HepG2 (cell line): ENCODE results near the gene SLC35F6. TPM values are rescaled to one million over a fixed set of nuclear protein-coding genes. Genes with fewer than 3 reads are reported as not detected.

ENCODE experiments used
- BRF2 ChIP-seq: sonication (generic); formaldehyde crosslinking; IDR thresholded peaks from 2 replicates; pipeline ENCODE4 v1.8.1; 2022; ENCODE audit warnings: mild to moderate bottlenecking, missing genetic modification reagents
- DPF2 ChIP-seq: sonication (generic); formaldehyde crosslinking; IDR thresholded peaks from 2 replicates; pipeline ENCODE4 v1.4.0; 2020; ENCODE audit warnings: mild to moderate bottlenecking, low read depth, missing genetic modification reagents, borderline replicate concordance
- EZH2 ChIP-seq: conservative IDR thresholded peaks from 2 replicates; pipeline ENCODE4 v1.6.1; 2012; ENCODE audit warnings: mild to moderate bottlenecking, low read depth, low read length, moderate library complexity
- FOSL2 ChIP-seq: sonication (generic); formaldehyde crosslinking; IDR thresholded peaks from 2 replicates; pipeline ENCODE4 v1.4.0; 2020; ENCODE audit warnings: missing genetic modification reagents
- GATAD2A ChIP-seq: IDR thresholded peaks from 2 replicates; pipeline ENCODE4 v1.6.1; 2016
- HNRNPUL1 ChIP-seq: fragments of 200-400 bp; formaldehyde crosslinking; IDR thresholded peaks from 2 replicates; pipeline ENCODE4 v1.6.1; 2017; ENCODE audit warnings: low read depth, mild to moderate bottlenecking, low read length, moderate library complexity
- ISX ChIP-seq: sonication (generic); formaldehyde crosslinking; conservative IDR thresholded peaks from 2 replicates; pipeline ENCODE4 v1.5.0; 2020; ENCODE audit warnings: missing genetic modification reagents
- KAT2B ChIP-seq: fragments of 150-350 bp; IDR thresholded peaks from 2 replicates; pipeline ENCODE4 v1.6.1; 2014; ENCODE audit warnings: low read depth, low read length, borderline replicate concordance
- KLF12 ChIP-seq: sonication (generic); formaldehyde crosslinking; IDR thresholded peaks from 2 replicates; pipeline ENCODE4 v1.4.0; 2020; ENCODE audit warnings: missing genetic modification reagents, borderline replicate concordance
- MZF1 ChIP-seq: sonication (generic); formaldehyde crosslinking; IDR thresholded peaks from 2 replicates; pipeline ENCODE4 v1.8.1; 2023; ENCODE audit warnings: mild to moderate bottlenecking, missing genetic modification reagents, borderline replicate concordance
- RFX5 ChIP-seq: IDR thresholded peaks from 2 replicates; pipeline ENCODE4 v1.6.1; 2011; ENCODE audit warnings: low read depth, low read length, improper control_type of control experiment
- TAF1 ChIP-seq: sonication (generic); formaldehyde crosslinking; IDR thresholded peaks from 2 replicates; pipeline ENCODE4 v1.4.0; 2020; ENCODE audit warnings: missing genetic modification reagents
- ZFP36L1 ChIP-seq: sonication (generic); formaldehyde crosslinking; IDR thresholded peaks from 2 replicates; pipeline ENCODE4 v1.8.0; 2022; ENCODE audit warnings: mild to moderate bottlenecking, missing genetic modification reagents, moderate library complexity
- ZNF879 ChIP-seq: sonication (generic); formaldehyde crosslinking; IDR thresholded peaks from 2 replicates; pipeline ENCODE4 v1.8.1; 2023; ENCODE audit warnings: missing genetic modification reagents
- polyA plus RNA-seq, 8 experiments: library from polyadenylated mRNA; depleted of rRNA in 3 of 8; stranded (reverse) in 7 of 8; unstranded in 1 of 8; fragments of >200 nt; fragmentation: Illumina TruSeq in 4 of 8; extraction: Trizol in 4 of 8; gene quantifications; 2 replicates each; pipeline versions ENCODE4 v1.2.1 to v1.2.3, GENCODE V29; 2011 to 2016; ENCODE audit warnings: low read depth in 4 of 8, missing spikeins in 1 of 8, mixed read lengths in 1 of 8; ENCODE audit not compliant: insufficient read depth in 1 of 8
- total RNA-seq, 5 experiments: library from RNA; depleted of rRNA; stranded (reverse); fragments of >200 nt; fragmentation: Illumina TruSeq; extraction: Trizol; gene quantifications; 2 replicates each; pipeline ENCODE4 v1.2.3, GENCODE V29; 2016; ENCODE audit warnings: low read depth in 1 of 5
- TF ChIP-seq, protein P1 (sequence below), 2 experiments: sonication (generic) in 1 of 2; formaldehyde crosslinking in 1 of 2; IDR thresholded peaks; 2 replicates each; pipeline versions ENCODE4 v1.4.0 to v1.6.1; 2018 to 2020; ENCODE audit warnings: missing genetic modification reagents in 2 of 2, borderline replicate concordance in 1 of 2, low read depth in 1 of 2, mild to moderate bottlenecking in 1 of 2, missing biosample characterization in 1 of 2
- TF ChIP-seq, protein P2 (sequence below): sonication (generic); formaldehyde crosslinking; conservative IDR thresholded peaks from 2 replicates; pipeline ENCODE4 v1.8.1; 2023; ENCODE audit warnings: missing genetic modification reagents
- TF ChIP-seq, protein P3 (sequence below): IDR thresholded peaks from 2 replicates; pipeline ENCODE4 v1.6.1; 2016; ENCODE audit warnings: missing biosample characterization, missing genetic modification reagents, low read depth
- TF ChIP-seq, protein P4 (sequence below): sonication (generic); formaldehyde crosslinking; IDR thresholded peaks from 2 replicates; pipeline ENCODE4 v1.4.0; 2020; ENCODE audit warnings: missing genetic modification reagents, borderline replicate concordance

The SLC35F6 gene
- total and polyA plus RNA-seq, 2 of the 13 experiments (the other 11 are each of a cell fraction or from before 2014, with no cell fraction given): 15.2 to 21.2 TPM

DNA sequence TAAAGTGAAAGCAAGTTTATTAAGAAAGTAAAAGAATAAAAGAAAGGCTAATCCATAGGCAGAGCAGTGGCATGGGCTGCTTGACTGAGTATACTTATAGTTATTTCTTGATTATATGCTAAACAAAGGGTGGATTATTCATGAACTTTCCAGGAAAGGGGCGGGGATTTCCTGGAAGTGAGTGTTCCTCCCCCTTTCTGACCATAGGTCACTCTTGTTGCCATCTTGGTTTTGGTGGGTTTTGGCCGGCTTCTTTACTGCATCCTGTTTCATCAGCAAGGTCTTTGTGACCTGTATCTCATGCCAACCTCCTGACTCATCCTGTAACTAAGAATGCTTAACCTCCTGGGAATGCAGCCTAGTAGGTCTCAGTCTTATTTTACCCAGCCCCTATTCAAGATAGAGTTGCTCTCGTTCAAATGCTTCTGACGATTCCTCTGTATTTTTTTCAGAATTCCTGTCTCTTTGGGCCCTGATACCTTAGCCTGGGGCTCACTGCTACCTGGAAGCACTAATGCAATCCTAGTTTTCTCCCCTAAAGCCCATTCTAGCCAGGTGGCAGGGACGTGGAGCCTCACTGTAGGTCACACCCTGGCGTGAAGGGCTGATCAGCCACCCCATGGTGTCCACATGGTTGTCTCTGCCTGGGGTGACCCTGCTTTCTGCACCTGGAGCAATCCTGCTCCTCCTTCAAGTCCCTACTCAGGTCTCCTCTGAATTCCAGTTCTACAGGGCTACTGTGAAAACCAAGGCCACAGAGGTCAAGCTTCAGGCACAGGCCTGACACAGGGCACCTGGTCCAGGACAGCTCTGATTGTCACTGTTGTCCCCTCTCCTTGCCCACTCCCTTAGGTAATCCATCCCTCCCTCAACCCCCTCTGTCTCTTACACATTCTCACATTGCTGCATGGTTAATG is 6.0 kb upstream of the SLC35F6 start (continued):
- TF ChIP-seq BRF2: no peak
- TF ChIP-seq ZFP36L1 (CRISPR knock-in tag): no peak
- TF ChIP-seq, protein P1, sequence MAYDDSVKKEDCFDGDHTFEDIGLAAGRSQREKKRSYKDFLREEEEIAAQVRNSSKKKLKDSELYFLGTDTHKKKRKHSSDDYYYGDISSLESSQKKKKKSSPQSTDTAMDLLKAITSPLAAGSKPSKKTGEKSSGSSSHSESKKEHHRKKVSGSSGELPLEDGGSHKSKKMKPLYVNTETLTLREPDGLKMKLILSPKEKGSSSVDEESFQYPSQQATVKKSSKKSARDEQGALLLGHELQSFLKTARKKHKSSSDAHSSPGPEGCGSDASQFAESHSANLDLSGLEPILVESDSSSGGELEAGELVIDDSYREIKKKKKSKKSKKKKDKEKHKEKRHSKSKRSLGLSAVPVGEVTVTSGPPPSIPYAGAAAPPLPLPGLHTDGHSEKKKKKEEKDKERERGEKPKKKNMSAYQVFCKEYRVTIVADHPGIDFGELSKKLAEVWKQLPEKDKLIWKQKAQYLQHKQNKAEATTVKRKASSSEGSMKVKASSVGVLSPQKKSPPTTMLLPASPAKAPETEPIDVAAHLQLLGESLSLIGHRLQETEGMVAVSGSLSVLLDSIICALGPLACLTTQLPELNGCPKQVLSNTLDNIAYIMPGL (CRISPR knock-in tag; IDR thresholded peaks at IDR 0.05; ENCODE audit: borderline replicate concordance in 1 of 2, low read depth in 1 of 2): no peak
- TF ChIP-seq DPF2 (CRISPR knock-in tag): no peak
- no peak for TF ChIP-seq HNRNPUL1
- TF ChIP-seq, protein P2, sequence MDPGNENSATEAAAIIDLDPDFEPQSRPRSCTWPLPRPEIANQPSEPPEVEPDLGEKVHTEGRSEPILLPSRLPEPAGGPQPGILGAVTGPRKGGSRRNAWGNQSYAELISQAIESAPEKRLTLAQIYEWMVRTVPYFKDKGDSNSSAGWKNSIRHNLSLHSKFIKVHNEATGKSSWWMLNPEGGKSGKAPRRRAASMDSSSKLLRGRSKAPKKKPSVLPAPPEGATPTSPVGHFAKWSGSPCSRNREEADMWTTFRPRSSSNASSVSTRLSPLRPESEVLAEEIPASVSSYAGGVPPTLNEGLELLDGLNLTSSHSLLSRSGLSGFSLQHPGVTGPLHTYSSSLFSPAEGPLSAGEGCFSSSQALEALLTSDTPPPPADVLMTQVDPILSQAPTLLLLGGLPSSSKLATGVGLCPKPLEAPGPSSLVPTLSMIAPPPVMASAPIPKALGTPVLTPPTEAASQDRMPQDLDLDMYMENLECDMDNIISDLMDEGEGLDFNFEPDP (CRISPR knock-in tag): no peak
- TF ChIP-seq EZH2: no peak
- TF ChIP-seq GATAD2A: peak; percentile 79
- no peak for TF ChIP-seq KLF12 (CRISPR knock-in tag)
- TF ChIP-seq ZNF879 (CRISPR knock-in tag): no peak
- peak; percentile 30; the same call in 1 of the 2 replicates for TF ChIP-seq TAF1 (CRISPR knock-in tag)
- TF ChIP-seq, protein P3, sequence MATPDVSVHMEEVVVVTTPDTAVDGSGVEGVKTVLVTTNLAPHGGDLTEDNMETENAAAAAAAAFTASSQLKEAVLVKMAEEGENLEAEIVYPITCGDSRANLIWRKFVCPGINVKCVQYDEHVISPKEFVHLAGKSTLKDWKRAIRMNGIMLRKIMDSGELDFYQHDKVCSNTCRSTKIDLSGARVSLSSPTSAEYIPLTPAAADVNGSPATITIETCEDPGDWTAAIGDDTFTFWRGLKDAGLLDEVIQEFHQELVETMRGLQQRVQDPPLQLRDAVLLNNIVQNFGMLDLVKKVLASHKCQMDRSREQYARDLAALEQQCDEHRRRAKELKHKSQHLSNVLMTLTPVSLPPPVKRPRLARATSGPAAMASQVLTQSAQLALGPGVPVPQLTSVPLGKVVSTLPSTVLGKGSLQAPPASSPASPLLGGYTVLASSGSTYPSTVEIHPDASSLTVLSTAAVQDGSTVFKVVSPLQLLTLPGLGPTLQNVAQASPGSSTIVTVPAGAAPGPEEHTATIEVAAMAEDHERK: no peak
- TF ChIP-seq ISX (CRISPR knock-in tag): no peak
- TF ChIP-seq, protein P4, sequence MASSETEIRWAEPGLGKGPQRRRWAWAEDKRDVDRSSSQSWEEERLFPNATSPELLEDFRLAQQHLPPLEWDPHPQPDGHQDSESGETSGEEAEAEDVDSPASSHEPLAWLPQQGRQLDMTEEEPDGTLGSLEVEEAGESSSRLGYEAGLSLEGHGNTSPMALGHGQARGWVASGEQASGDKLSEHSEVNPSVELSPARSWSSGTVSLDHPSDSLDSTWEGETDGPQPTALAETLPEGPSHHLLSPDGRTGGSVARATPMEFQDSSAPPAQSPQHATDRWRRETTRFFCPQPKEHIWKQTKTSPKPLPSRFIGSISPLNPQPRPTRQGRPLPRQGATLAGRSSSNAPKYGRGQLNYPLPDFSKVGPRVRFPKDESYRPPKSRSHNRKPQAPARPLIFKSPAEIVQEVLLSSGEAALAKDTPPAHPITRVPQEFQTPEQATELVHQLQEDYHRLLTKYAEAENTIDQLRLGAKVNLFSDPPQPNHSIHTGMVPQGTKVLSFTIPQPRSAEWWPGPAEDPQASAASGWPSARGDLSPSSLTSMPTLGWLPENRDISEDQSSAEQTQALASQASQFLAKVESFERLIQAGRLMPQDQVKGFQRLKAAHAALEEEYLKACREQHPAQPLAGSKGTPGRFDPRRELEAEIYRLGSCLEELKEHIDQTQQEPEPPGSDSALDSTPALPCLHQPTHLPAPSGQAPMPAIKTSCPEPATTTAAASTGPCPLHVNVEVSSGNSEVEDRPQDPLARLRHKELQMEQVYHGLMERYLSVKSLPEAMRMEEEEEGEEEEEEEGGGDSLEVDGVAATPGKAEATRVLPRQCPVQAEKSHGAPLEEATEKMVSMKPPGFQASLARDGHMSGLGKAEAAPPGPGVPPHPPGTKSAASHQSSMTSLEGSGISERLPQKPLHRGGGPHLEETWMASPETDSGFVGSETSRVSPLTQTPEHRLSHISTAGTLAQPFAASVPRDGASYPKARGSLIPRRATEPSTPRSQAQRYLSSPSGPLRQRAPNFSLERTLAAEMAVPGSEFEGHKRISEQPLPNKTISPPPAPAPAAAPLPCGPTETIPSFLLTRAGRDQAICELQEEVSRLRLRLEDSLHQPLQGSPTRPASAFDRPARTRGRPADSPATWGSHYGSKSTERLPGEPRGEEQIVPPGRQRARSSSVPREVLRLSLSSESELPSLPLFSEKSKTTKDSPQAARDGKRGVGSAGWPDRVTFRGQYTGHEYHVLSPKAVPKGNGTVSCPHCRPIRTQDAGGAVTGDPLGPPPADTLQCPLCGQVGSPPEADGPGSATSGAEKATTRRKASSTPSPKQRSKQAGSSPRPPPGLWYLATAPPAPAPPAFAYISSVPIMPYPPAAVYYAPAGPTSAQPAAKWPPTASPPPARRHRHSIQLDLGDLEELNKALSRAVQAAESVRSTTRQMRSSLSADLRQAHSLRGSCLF (CRISPR knock-in tag): no peak
- TF ChIP-seq FOSL2 (CRISPR knock-in tag): peak; percentile 99
- TF ChIP-seq MZF1 (CRISPR knock-in tag): no peak
- no peak for TF ChIP-seq KAT2B
- TF ChIP-seq RFX5: no peak
